NCI-H1930 (cell line): ENCODE data around the gene SSNA1.

Source experiments
- DNase-seq, 2 experiments: peaks; one replicate each; lab custom pipeline; 2025; lab: John Stamatoyannopoulos, UW

Gene SSNA1

DNA sequence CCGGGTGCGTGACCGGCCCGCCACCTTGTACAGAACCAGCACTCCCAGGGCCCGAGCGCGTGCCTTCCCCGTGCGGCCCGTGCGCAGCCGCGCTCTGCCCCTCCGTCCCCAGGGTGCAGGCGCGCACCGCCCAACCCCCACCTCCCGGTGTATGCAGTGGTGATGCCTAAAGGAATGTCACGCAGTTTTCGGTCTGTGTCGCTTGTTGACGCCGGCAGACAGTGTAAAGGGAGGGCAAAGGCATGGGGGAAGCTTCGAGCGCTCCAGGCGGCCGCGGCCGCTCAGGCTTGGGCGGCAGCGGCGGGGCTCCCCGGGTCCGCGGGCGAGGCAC, 19.9 kb upstream of the SSNA1 start:
- no peak for DNase-seq

DNA sequence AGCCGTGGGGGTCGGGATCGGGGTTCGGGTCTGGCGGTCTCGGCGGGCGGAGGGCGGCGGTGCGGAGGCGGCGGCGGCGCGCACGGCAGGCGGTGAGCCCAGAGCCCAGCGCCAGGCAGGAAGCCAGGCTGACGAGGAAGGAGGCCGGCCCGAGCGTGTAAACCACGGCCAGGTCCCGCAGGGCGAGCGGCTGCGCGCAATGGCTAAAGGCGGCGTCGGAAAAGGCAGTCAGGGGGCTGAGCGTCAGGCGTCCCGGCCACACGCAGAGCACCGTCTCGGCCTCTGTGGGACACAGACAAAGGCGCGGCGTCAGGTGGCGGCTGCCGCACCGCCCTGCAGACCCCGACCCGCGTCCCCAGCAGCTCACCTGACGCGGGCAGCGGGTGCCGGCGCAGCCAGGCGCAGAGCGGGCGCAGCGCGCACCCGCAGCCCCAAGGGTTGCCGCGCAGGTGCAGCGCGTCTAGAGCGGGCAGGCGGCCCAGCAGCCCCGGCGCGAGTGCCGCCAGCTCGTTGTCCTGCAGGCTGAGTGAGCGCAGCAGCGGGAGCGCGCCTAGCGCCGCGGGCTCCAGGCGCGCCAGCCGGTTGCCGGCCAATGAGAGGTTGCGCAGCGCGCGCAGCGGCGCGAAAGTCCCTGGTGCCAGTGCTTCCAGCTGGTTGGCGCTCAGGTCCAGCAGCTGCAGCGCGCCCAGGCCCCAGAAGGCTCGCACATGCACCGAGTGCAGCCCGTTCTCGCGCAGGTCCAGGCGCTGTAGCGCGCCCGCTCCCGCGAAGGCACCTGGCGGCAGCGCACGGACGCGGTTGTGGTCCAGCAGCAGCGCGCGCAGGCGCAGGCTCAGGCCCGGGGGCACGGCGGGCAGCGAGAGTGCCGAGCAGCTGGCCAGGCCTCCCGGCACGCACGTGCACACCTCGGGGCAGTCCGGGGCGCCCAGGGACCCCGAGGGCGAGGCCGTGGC, 19.3 kb upstream of the SSNA1 start:
- DNase-seq = peak; percentile 87 to 90

DNA sequence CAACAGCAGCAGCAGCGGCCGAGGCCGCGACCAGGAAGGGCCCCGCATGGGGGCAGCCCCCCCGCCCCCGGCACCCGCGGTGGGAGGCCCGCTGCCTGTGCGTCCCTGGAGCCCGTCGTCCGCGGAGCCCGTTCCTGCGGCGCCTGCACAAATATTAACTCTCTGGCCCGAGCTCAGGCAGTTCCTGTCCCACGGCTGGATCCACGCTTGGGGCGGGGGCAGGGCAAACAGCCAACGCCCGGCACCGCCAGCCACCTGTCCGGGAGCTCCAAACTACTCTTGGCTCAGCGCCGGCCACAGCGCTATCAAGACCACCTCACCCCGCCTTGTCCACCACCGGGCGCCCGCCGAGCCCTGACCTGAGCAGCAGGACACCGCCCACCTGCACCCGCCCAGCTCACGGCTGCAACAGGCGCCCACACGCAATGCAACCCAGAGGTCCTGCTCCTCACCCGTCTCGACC, 18.5 kb upstream of the SSNA1 start, which contains the start of gene LRRC26:
Gene LRRC26 (minus strand): TSS at position 156 of the 463 bp plus-strand sequence. CDS start 108 bp downstream, at position 48.
- no peak for DNase-seq

- DNase-seq = no peak
Observed at GRCh38 chr9:137170486-137171148, 17.9 kb upstream of the SSNA1 start.

DNA sequence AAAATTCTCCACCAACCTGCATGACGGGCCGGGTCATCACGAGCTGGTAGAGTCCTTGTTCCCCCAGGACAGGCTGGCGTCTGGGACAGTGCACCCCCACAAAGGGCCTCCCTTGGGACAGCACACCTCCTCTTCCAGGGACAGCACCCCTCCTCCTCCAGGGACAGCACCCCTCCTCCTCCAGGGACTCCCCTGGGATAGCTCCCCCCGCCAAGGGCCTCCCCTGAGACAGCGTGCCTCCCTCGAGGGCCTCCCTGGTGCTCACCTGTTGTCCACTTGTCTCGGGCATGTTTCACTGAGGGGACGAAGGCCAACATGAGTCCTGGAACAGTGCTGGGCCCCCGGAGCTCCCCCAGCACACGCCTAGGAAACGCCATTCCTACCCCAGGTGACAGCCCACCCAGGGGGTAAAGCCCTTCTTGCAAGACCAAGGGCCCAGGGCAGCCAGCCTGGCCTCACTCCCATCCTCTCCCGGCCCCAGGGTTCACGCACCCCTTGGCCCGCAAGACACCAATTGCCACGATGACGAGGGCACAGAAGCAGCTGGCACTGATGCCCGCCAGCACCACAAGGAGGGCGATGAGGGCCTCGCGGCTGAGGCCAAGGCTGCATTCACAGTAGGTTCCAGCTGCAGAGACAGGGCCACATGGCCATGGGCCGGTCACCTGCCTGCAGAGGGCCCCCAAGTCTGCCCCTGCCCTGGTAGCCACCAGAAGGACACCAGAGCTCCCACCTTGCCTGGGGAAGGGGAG, 17.2 kb upstream of the SSNA1 start:
- DNase-seq = no peak

- no peak for DNase-seq
Observed at GRCh38 chr9:137172901-137173795, 15.3 kb upstream of the SSNA1 start.

DNA sequence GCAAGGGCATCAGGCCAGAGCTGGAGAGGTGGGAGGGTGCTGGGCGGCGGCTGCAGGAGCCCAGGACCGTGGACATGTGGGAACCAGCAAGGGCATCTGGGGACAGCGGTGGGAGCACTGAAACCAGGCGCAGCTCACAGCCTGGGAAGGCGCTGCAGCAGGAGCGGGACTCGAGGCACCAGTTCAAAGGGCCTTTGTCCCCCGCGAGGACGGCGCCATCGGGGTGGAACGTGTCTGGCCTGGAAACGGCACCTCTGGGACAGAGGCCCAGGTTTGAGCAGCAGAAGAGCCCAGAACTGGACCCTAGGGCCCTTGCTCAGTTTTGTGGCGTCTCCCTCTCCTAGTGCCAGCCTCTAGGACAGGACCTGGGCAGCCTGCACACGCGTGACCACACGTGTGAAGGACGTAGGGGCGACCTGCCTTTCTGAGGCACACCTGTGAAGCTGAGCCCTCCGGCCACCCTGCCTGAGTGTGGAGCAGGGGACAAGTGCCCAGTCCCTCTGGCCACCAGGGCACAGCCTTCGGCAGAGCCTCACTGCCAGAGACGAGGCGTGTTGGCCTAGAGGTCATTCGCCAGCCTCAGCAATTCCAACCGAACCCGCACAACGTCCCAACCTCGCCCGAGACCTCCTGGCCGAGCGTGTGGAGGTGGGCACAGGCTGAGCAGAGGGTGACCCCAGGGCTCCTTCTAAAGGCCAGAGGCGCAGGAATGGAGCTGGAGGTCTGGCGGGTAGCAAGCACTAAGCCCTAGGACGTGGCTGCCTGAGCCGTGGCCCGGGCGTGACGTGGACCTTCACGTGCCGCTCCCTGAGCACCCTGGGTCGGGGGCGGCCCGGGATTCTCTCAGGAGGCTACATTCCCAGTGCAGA, 14.4 kb upstream of the SSNA1 start:
- no peak for DNase-seq

GRCh38 chr9:137174722-137175293, 13.7 kb upstream of the SSNA1 start:
- no peak for DNase-seq

DNA sequence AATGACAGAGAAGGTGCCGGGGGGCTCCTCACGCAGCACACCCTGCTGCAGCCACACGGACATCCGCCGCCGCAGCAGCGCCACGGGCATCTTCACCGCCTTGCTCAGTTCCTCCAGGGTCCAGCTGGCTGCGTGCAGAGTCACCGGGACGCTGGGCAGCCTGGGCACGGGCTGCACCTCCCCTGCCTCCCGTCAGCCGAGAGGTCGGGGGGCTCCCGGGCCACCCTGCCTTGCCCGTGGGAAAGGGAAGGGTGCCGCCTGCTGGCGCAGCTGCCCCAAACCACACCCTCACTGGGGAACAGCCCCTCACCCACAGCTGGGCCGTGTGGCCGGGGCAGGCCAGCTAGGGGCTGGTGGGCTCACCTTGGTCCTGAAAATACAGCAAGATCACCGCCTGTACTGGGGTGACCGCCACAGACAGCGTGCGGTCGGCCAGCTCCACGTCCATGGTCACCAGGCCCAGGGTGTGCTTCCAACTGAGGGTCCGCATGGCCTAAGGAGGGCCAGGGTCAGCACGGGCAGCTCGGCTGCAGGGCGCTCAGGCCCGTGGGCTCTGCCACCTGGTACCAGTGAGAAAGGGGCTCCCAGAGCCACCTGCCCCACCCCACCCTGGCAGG, 13.0 kb upstream of the SSNA1 start:
- peak in 1 of 2 experiments; percentile 15 for DNase-seq

GRCh38 chr9:137176302-137177182, 11.9 kb upstream of the SSNA1 start:
- DNase-seq = peak; percentile 54 to 73

- no peak for DNase-seq
Observed at GRCh38 chr9:137178201-137178938, 10.1 kb upstream of the SSNA1 start.

DNA sequence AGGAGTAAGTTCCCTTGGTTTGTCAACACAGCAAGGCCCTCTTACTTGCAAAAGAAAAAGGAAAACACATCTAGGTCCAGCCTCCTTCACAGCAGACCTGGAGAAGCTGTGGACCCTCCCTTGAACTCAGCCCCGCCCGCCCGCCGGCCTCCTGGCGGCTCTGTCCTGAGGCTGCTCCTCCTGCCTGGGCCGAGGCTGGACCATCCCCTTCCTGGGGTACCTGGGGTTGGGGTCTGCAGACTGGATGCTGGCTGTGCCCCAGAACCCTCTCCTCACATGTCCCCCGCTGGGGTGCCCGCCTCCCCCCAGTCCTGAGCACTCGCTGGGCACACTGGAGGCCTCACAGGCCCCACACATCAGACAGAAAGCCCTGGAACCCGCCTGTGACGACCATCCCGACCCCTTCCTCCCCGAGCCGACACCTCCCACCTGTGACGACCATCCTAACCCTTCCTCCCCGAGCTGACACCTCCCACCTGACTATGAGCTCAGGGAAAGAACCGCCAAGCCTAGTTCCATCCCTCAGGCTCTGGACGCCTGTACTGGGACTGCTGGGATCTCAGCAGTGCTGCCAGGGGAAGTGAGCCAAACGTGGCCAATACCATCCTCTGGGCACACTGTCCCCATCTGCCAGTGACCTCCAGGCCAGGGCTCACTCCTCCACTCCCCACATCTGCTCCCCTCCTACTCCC, 9.4 kb upstream of the SSNA1 start:
- no peak for DNase-seq

DNA sequence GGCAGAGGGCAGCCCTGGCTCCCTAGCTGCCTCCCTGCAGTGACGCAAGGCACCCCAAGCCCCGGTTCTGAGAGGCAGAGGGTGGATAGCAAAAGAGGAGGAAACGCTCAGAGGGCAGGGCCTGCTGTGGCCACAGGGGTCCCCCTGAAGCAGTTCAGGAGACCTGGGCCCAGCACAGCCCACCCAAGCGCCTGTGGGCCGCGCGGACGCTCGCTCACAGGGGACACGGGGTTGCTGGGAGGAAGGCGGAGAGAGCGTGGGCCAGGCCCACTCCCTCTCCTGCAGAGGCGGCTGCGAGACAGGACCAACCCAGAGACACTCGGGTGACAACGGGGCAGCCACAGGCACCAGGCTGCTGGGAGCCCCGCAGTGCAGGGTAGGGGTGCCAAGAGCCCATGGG, 8.7 kb upstream of the SSNA1 start:
- no peak for DNase-seq

DNA sequence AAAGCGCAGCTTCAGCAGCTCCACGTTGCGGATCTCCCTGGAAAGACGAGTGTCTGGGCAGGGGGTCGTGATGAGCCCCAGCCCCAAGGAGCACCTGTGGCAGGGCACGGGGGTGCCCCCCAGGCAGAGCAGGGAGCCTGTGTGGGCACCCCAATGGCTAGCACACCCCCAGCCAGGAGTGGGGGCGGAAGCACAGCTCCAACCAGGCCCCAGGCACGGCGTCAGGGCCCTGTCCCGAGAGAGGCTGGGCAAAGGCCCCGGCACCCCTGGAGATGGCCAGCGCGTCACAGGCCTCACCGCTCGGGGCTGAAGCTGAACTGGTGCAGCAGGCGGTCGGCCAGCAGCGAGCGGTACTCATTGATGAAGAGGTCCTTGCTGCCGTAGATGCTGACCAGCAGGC, 8.0 kb upstream of the SSNA1 start:
- DNase-seq = no peak

GRCh38 chr9:137181680-137182079, 6.8 kb upstream of the SSNA1 start:
- DNase-seq = no peak

GRCh38 chr9:137182836-137183235, 5.6 kb upstream of the SSNA1 start:
- DNase-seq = no peak

DNA sequence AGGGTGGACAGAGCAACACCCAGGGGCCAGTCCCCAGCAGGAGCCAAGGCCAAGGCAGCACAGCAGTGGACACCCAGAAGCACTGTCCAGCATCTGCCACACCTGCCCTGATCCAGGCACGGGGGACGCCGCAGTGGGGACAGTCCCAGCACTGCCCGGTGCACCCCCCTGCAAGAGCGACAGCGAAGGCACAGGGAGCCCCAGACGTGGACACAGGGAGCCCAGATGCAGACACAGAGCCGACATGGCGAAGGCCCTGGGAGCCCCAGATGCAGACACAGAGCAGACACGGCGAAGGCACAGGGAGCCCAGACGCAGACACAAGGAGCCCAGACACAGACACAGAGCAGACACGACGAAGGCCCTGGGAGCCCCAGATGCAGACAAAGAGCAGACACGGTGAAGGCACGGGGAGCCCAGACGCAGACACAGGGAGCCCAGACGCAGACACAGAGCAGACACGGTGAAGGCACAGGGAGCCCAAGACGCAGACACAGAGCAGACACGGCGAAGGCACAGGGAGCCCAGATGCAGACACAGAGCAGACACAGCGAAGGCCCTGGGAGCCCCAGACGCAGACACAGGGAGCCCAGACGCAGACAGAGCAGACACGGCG, 4.4 kb upstream of the SSNA1 start:
- no peak for DNase-seq
